ENCODE measurements around the gene CORO2A. TPM values are rescaled to one million over a fixed set of nuclear protein-coding genes. Genes with fewer than 3 reads are reported as not detected.

CORO2A gene
- total and polyA plus RNA-seq, 10 of the 15 experiments (the other 5 are each of a cell fraction or from before 2014, with no cell fraction given), result 1.0 to 5.3 (median 3.5) TPM

GRCh38 chr9:98148486-98148885 lies 44.0 kb downstream of the CORO2A start:
- ATAC-seq, result no peak
- H3K36me3 ChIP-seq (ENCODE audit: control insufficient read depth in 2 of 2, insufficient read depth in 2 of 2, low read length in 1 of 2), result no peaks in the 10 kb centered on the region
- H3K9me3 ChIP-seq (replicated peaks; ENCODE audit: control insufficient read depth, insufficient read depth, low read length), result no peaks in the 10 kb centered on the region
- in situ Hi-C loops (cut with MboI) (no loop called here), intact Hi-C loops (cut with micrococcal nuclease; ENCODE audit: unreplicated experiment) (no loop called here)
- H3K79me2 ChIP-seq (ENCODE audit: control insufficient read depth, insufficient read depth, low read length), result no peaks in the 10 kb centered on the region
- ChIA-PET CTCF (interaction anchor here (0.6 to 0.8 kb wide), 2 partner anchors 13 to 26 kb away, joined by 3 to 4 read pairs; no protein-coding TSS in a partner anchor), SMC1A (ENCODE audit: uncharacterized antibody, unreplicated experiment) (interaction anchor here (0.7 to 0.9 kb wide), 2 partner anchors 20 to 89 kb away, joined by 3 read pairs; no protein-coding TSS in a partner anchor), POLR2A (no interaction called here), RAD21 (ENCODE audit: unreplicated experiment) (no interaction called here)
- H3K9ac ChIP-seq (ENCODE audit: control insufficient read depth, insufficient read depth, low read length), result no peak overlapping the region
- DNase-seq (ENCODE audit: low read depth, low spot score), result no peak
- 97% methylated on average over 2 of the region's 2 CpGs for WGBS (ENCODE audit: insufficient coverage, insufficient replicate concordance, low lambda C conversion rate, missing lambda C conversion rate)
- H3K4me1 ChIP-seq (ENCODE audit: control insufficient read depth, insufficient read depth, low read length), result peaks cover 25% of the 10 kb centered on the region
- H3K4me3 ChIP-seq, result no peak overlapping the region
- H3K4me2 ChIP-seq (ENCODE audit: control insufficient read depth, insufficient read depth), result no peak overlapping the region
- no peaks in the 10 kb centered on the region for H3K27me3 ChIP-seq (replicated peaks in 1 of 2; ENCODE audit: control insufficient read depth in 2 of 2, insufficient read depth in 2 of 2, low read length in 1 of 2)
- no peak for TF ChIP-seq RAD21 (IDR thresholded peaks at IDR 0.05; ENCODE audit: insufficient read depth, low read depth, low read length)
- TF ChIP-seq SMAD1 (IDR thresholded peaks at IDR 0.05; ENCODE audit: low read depth, partially characterized antibody), result no peak
- no peak for TF ChIP-seq LARP7 (IDR thresholded peaks at IDR 0.05)
- no peak for TF ChIP-seq SMC3 (IDR thresholded peaks at IDR 0.05; ENCODE audit: borderline replicate concordance, low read length)
- TF ChIP-seq BCLAF1 (IDR thresholded peaks at IDR 0.05), result no peak
- TF ChIP-seq POLR2AphosphoS5 (IDR thresholded peaks at IDR 0.05; ENCODE audit: low read length), result no peak
- TF ChIP-seq KLF5 (IDR thresholded peaks at IDR 0.05; ENCODE audit: partially characterized antibody), result no peak
- TF ChIP-seq TAF1 (IDR thresholded peaks at IDR 0.05; ENCODE audit: borderline replicate concordance, low read depth, low read length), result no peak
- TF ChIP-seq IKZF2 (IDR thresholded peaks at IDR 0.05), result no peak
- TF ChIP-seq BHLHE40 (IDR thresholded peaks at IDR 0.05; ENCODE audit: borderline replicate concordance in 1 of 2, low read depth in 2 of 2, low read length in 1 of 2), result no peak
- no peak for TF ChIP-seq ZBTB33 (IDR thresholded peaks at IDR 0.05)
- TF ChIP-seq NBN (IDR thresholded peaks at IDR 0.05), result no peak
- no peak for TF ChIP-seq NFIC (IDR thresholded peaks at IDR 0.05; ENCODE audit: low read depth, low read length)
- H2AFZ ChIP-seq (ENCODE audit: control insufficient read depth, low read depth, low read length), result no peak overlapping the region
- FAIRE-seq, result no peak
- no peaks in the 10 kb centered on the region for H4K20me1 ChIP-seq (ENCODE audit: control insufficient read depth, insufficient read depth)
- H3K27ac ChIP-seq (ENCODE audit: control insufficient read depth, insufficient read depth), result no peak overlapping the region
- no TSS peak for BruUV-seq (replicated peaks)
